HFF-Myc (cell line): ENCODE measurements around the gene PNMT.
"Not testable (repeated sequence)": the region's sequence is repeated elsewhere in the genome, so short reads cannot be mapped to it uniquely, and the experiment has no call there.

Experiments
- DNase-seq: peaks from one replicate; pipeline ENCODE4 v3.0.0-alpha.2; 2011; ENCODE audit warnings: low read depth; ENCODE audit errors: extremely low read depth
- H3K4me3 ChIP-seq: replicated peaks from 2 replicates; pipeline ENCODE4 v1.5.1; 2011; ENCODE audit warnings: low read depth, mild to moderate bottlenecking, control low read depth, low read length
- CTCF ChIP-seq: IDR thresholded peaks from 2 replicates; pipeline ENCODE4 v1.5.1; 2012; ENCODE audit warnings: mild to moderate bottlenecking, low read depth, low read length, control low read depth; ENCODE audit errors: missing control alignments

The PNMT gene

GRCh38 chr17:39706383-39706782, 38.1 kb downstream of the PNMT start:
- DNase-seq = no peak
- no peak overlapping the region for H3K4me3 ChIP-seq
- no peak for TF ChIP-seq CTCF

- DNase-seq = no peak
- TF ChIP-seq CTCF = no peak
- no peak overlapping the region for H3K4me3 ChIP-seq
Measured at GRCh38 chr17:39706921-39707337, 38.7 kb downstream of the PNMT start.

DNA sequence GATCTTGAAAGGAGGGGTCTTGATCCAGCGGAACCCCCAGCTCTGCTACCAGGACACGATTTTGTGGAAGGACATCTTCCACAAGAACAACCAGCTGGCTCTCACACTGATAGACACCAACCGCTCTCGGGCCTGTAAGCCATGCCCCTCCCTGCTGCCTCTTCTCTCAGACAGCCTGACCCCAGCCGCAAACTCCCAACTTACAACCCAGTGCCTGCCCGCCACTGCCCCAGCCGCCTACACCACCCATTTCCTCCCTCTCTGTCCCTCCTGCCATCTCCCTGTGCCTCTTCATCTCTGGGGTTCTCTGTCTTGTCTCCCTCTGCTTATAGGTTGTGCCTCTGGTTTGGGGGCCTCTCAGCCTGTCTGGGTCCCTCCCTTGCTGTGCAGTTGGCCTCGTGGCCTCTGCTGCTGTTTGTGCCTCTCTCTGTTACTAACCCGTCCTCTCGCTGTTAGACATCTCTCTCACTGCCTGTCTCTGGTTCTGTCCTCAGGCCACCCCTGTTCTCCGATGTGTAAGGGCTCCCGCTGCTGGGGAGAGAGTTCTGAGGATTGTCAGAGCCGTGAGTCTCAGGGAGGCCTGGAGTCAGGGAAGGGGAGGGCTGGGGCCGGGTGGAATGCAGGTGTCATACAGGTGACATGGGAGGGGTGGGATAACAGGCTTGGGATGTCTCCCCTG, 41.2 kb downstream of the PNMT start:
- no peak for TF ChIP-seq CTCF
- DNase-seq = no peak
- no peak overlapping the region for H3K4me3 ChIP-seq

- no peak for TF ChIP-seq CTCF
Measured at GRCh38 chr17:39709998-39710964, 42.0 kb downstream of the PNMT start.

GRCh38 chr17:39711071-39711470, 42.8 kb downstream of the PNMT start:
- H3K4me3 ChIP-seq = not testable (repeated sequence)

More at GRCh38 chr17:39709998-39710964, 42.0 kb downstream of the PNMT start:
- no peak for DNase-seq
- H3K4me3 ChIP-seq = no peak overlapping the region

DNA sequence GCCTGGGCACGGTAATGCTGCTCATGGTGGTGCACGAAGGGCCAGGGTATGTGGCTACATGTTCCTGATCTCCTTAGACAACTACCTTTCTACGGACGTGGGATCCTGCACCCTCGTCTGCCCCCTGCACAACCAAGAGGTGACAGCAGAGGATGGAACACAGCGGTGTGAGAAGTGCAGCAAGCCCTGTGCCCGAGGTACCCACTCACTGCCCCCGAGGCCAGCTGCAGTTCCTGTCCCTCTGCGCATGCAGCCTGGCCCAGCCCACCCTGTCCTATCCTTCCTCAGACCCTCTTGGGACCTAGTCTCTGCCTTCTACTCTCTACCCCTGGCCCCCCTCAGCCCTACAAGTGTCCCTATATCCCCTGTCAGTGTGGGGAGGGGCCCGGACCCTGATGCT, 43.6 kb downstream of the PNMT start:
- no peak for DNase-seq
- no peak for TF ChIP-seq CTCF
- no peak overlapping the region for H3K4me3 ChIP-seq

More at GRCh38 chr17:39711071-39711470, 42.8 kb downstream of the PNMT start:
- DNase-seq = not testable (repeated sequence)

DNA sequence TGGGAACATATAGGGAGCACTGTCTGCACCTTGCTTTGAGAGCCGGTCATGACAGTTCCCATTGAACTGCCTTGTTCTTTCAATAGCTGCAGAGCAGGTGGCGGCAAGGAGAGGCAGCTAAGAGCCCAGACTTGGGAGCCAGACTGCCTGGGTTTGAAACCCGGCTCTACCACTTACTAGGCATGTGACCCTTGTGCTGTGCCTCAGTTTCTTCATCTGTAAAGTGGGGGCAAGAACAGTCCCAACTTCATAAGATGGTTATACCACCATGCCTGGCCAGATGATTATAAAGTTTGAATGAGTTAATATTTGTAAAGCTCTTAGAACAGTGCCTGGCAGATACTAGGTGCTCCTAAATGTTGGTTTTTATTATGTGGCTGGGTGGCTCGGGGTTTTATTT, 46.0 kb downstream of the PNMT start:
- TF ChIP-seq CTCF = no peak
- no peak overlapping the region for H3K4me3 ChIP-seq
- no peak for DNase-seq
